HCT116 (cell line): ENCODE measurements around the gene RPS10. TPM values are rescaled to one million over a fixed set of nuclear protein-coding genes. Genes with fewer than 3 reads are reported as not detected.

ENCODE experiments used
- ATAC-seq: fragments of 200-7000 bp; cut with Tn5 transposase; 2 replicates; pipeline ENCODE4 v1.9.1; 2020; ENCODE audit warnings: mild to moderate bottlenecking, moderate library complexity
- BruUV-seq: library from RNA; stranded (reverse); fragments of 400-500 nt; replicated peaks from 2 replicates; lab custom pipeline; 2021; lab: Mats Ljungman, UMichigan
- CTCF ChIA-PET: fragments of 300-600 bp; sonication (Branson Sonifier 250); formaldehyde crosslinking; loops from one replicate; lab custom pipeline; 2021; ENCODE audit warnings: antibody characterized with exemption; lab: Charles Lee
- POLR2A ChIA-PET: fragments of 300-600, 350-600 bp; sonication (Branson Sonifier 250); formaldehyde crosslinking; loops from one replicate; lab custom pipeline; 2021; ENCODE audit warnings: antibody characterized with exemption; lab: Charles Lee
- RAD21 ChIA-PET, 2 experiments: fragments of 300-600 bp; sonication (Branson Sonifier 250); formaldehyde crosslinking; loops; one replicate each; lab custom pipeline; 2023; ENCODE audit warnings: low total read pairs in 2 of 2; ENCODE audit not compliant: uncharacterized antibody in 2 of 2, unreplicated experiment in 2 of 2, low non-redundant PET in 1 of 2; lab: Charles Lee
- DNase-seq: peaks from one replicate; pipeline ENCODE4 v3.0.0-alpha.2; 2010; ENCODE audit warnings: low read depth, low spot score
- H2AFZ ChIP-seq: fragments of 200-600 bp; shearing (Covaris generic), sonication (generic); 2 replicates; pipeline ENCODE4 v1.6.1; 2017; ENCODE audit warnings: low read depth, mixed run types, mixed read lengths, antibody characterized with exemption, low read length; ENCODE audit not compliant: poor library complexity, severe bottlenecking
- H3K27ac ChIP-seq: 2 replicates; pipeline ENCODE4 v1.5.1; 2012; ENCODE audit warnings: low read depth, low read length
- H3K27me3 ChIP-seq: fragments of 200-600 bp; sonication (generic); 2 replicates; pipeline ENCODE4 v1.6.1; 2016; ENCODE audit warnings: mixed run types, low read length, mixed read lengths; ENCODE audit not compliant: insufficient read depth
- H3K36me3 ChIP-seq, 2 experiments: fragments of 200-500 bp in 1 of 2; fragments of 200-600 bp in 1 of 2; sonication (Bioruptor generic) in 1 of 2; sonication (generic) in 1 of 2; 2 replicates each; pipeline versions ENCODE4 v1.5.1 to v1.6.1; 2014 to 2016; ENCODE audit warnings: low read length in 2 of 2, inconsistent platforms in 1 of 2, mixed read lengths in 1 of 2, mixed run types in 1 of 2; ENCODE audit not compliant: insufficient read depth in 2 of 2, control insufficient read depth in 1 of 2
- H3K4me1 ChIP-seq, 2 experiments: fragments of 200-600 bp in 1 of 2; sonication (generic) in 1 of 2; 2 replicates each; pipeline versions ENCODE4 v1.5.1 to v1.6.1; 2012 to 2017; ENCODE audit warnings: low read length in 2 of 2, inconsistent platforms in 1 of 2, mild to moderate bottlenecking in 1 of 2, mixed read lengths in 1 of 2, mixed run types in 1 of 2, moderate library complexity in 1 of 2; ENCODE audit not compliant: insufficient read depth in 2 of 2, control insufficient read depth in 1 of 2
- H3K4me2 ChIP-seq: fragments of 200-600 bp; sonication (generic); 2 replicates; pipeline ENCODE4 v1.6.1; 2017; ENCODE audit warnings: mixed run types, low read length, mixed read lengths
- H3K4me3 ChIP-seq, 2 experiments: fragments of 200-600 bp in 1 of 2; sonication (generic) in 1 of 2; replicated peaks in 1 of 2; 2 replicates each; pipeline ENCODE4 v1.5.1; 2011 to 2016; ENCODE audit warnings: low read length in 2 of 2, control low read depth in 1 of 2, low read depth in 1 of 2, mild to moderate bottlenecking in 1 of 2, mixed read lengths in 1 of 2, mixed run types in 1 of 2
- H3K79me2 ChIP-seq: fragments of 200-600 bp; sonication (generic); 2 replicates; pipeline ENCODE4 v1.6.1; 2017; ENCODE audit warnings: mild to moderate bottlenecking, mixed run types, low read length, moderate library complexity, mixed read lengths; ENCODE audit not compliant: insufficient read depth
- H3K9ac ChIP-seq: fragments of 200-600 bp; sonication (generic); 2 replicates; pipeline ENCODE4 v1.6.1; 2016; ENCODE audit warnings: low read length, mixed read lengths
- H3K9me2 ChIP-seq: fragments of 200-600 bp; sonication (generic), shearing (Covaris generic); 2 replicates; pipeline ENCODE4 v1.6.1; 2017; ENCODE audit warnings: mixed run types, mild to moderate bottlenecking, moderate library complexity; ENCODE audit not compliant: insufficient read depth
- H3K9me3 ChIP-seq, 2 experiments: fragments of 200-500 bp in 1 of 2; fragments of 200-600 bp in 1 of 2; sonication (Bioruptor generic) in 1 of 2; sonication (generic) in 1 of 2; 2 replicates each; pipeline ENCODE4 v1.6.1; 2014 to 2017; ENCODE audit warnings: low read length in 2 of 2, mixed read lengths in 2 of 2, inconsistent platforms in 1 of 2, low read depth in 1 of 2, mild to moderate bottlenecking in 1 of 2, mixed run types in 1 of 2, moderate library complexity in 1 of 2; ENCODE audit not compliant: control insufficient read depth in 1 of 2, insufficient read depth in 1 of 2
- H4K20me1 ChIP-seq: fragments of 200-600 bp; sonication (generic), shearing (Covaris generic); 2 replicates; pipeline ENCODE4 v1.6.1; 2017; ENCODE audit warnings: mixed run types, mild to moderate bottlenecking, moderate library complexity; ENCODE audit not compliant: insufficient read depth
- CBX3 ChIP-seq: IDR thresholded peaks from 2 replicates; pipeline ENCODE4 v1.6.1; 2012; ENCODE audit warnings: low read depth
- EGR1 ChIP-seq: IDR thresholded peaks from 2 replicates; pipeline ENCODE4 v1.6.1; 2012; ENCODE audit warnings: low read depth
- ELF1 ChIP-seq: IDR thresholded peaks from 2 replicates; pipeline ENCODE4 v1.6.1; 2012; ENCODE audit warnings: low read depth, borderline replicate concordance
- JUND ChIP-seq: IDR thresholded peaks from 2 replicates; pipeline ENCODE4 v1.6.1; 2012
- RAD21 ChIP-seq: IDR thresholded peaks from 2 replicates; pipeline ENCODE4 v1.6.1; 2012; ENCODE audit warnings: low read depth, mild to moderate bottlenecking
- SP1 ChIP-seq: IDR thresholded peaks from 2 replicates; pipeline ENCODE4 v1.6.1; 2012; ENCODE audit warnings: low read depth
- SRF ChIP-seq: IDR thresholded peaks from 2 replicates; pipeline ENCODE4 v1.6.1; 2012; ENCODE audit warnings: low read depth
- YY1 ChIP-seq: IDR thresholded peaks from 2 replicates; pipeline ENCODE4 v1.6.1; 2011; ENCODE audit warnings: low read length, low read depth, moderate library complexity, mild to moderate bottlenecking; ENCODE audit not compliant: insufficient replicate concordance; ENCODE audit errors: extremely low read depth
- ZBTB33 ChIP-seq: IDR thresholded peaks from 2 replicates; pipeline ENCODE4 v1.6.1; 2011; ENCODE audit warnings: mild to moderate bottlenecking, low read length, moderate library complexity; ENCODE audit not compliant: insufficient replicate concordance; ENCODE audit errors: extremely low read depth
- ZNF274 ChIP-seq: fragments of 200-500 bp; sonication (Bioruptor generic); IDR thresholded peaks from 2 replicates; pipeline ENCODE4 v1.6.1; 2014; ENCODE audit warnings: mild to moderate bottlenecking, low read depth, low read length, inconsistent platforms
- intact Hi-C: fragments of 100-400 bp; cut with micrococcal nuclease; formaldehyde crosslinking; loops from 2 replicates; pipeline ENCODE4 v1.10.0; 2022
- total RNA-seq: library from RNA; stranded (reverse); gene quantifications from one replicate; pipeline ENCODE4 v1.2.1, GENCODE V29; 2021; ENCODE audit not compliant: unreplicated experiment

Gene RPS10
- total RNA-seq, 1 experiment from 2014 or later: 1,863 TPM

GRCh38 chr6:34383656-34384320 is 42.1 kb downstream of the RPS10 start:
- ChIA-PET POLR2A (no interaction called here), RAD21 (no interaction called here), CTCF (no interaction called here)
- Histone ChIP-seq H4K20me1 (peaks cover 15% of the 10 kb centered on the region; the same call in 1 of the 2 replicates), H3K9ac (no peak overlapping the region), H3K4me1 (peaks cover 11 to 22% of the 10 kb centered on the region in 2 experiments; a peak in 3 of 4 replicates), H3K9me3 (no peaks in the 10 kb centered on the region), H3K27me3 (no peaks in the 10 kb centered on the region), H3K4me3 (no peak overlapping the region), H3K27ac (no peak overlapping the region), H3K9me2 (no peaks in the 10 kb centered on the region), H2AFZ (no peak overlapping the region), H3K36me3 (no peaks in the 10 kb centered on the region), H3K79me2 (peaks cover 98% of the 10 kb centered on the region), H3K4me2 (no peak overlapping the region)
- DNase-seq: no peak
- ATAC-seq: no peak
- intact Hi-C loops: no loop called here
- no TSS peak for BruUV-seq
- TF ChIP-seq CBX3 (no peak), SP1 (no peak), ZBTB33 (no peak), ZNF274 (no peak), SRF (no peak), ELF1 (no peak), JUND (no peak), EGR1 (no peak), YY1 (no peak), RAD21 (no peak)
